T-helper 1 cell (primary cell): Measurements from ENCODE around the gene SECTM1.
A peak's percentile ranks its signal among the peaks of the same experiment; 100 is the strongest.

Experiments
- DNase-seq, 5 donors: peaks; one replicate each; pipeline ENCODE4 v3.0.0-alpha.2; 2012 to 2020

Gene SECTM1

GRCh38 chr17:82297714-82298537 is 35.6 kb downstream of the SECTM1 start:
- DNase-seq, result peak; percentile 82 to 97 (median 91)

- peak; percentile 69 to 96 (median 78) for DNase-seq
These were observed 36.3 kb downstream of the SECTM1 start for GRCh38 chr17:82297280-82297713.

- no peak for DNase-seq
These were observed 36.9 kb downstream of the SECTM1 start for GRCh38 chr17:82296511-82297279.

GRCh38 chr17:82295472-82295814 is 38.1 kb downstream of the SECTM1 start:
- no peak for DNase-seq

- no peak for DNase-seq
These were observed 39.3 kb downstream of the SECTM1 start for GRCh38 chr17:82294064-82294773.

- DNase-seq, result peak; percentile 79 to 97 (median 89)
These were observed 41.1 kb downstream of the SECTM1 start for GRCh38 chr17:82292251-82293154.

- DNase-seq, result no peak
These were observed 41.9 kb downstream of the SECTM1 start for GRCh38 chr17:82291582-82292250.

- DNase-seq, result no peak
These were observed 45.4 kb downstream of the SECTM1 start for GRCh38 chr17:82287868-82288801.

GRCh38 chr17:82287013-82287867 is 46.3 kb downstream of the SECTM1 start:
- DNase-seq, result no peak

GRCh38 chr17:82285141-82285540 is 48.4 kb downstream of the SECTM1 start:
- DNase-seq, result no peak

GRCh38 chr17:82283208-82283749 is 50.3 kb downstream of the SECTM1 start:
- DNase-seq, result peak in 1 of 5 donors; percentile 33

GRCh38 chr17:82282239-82283207 is 51.0 kb downstream of the SECTM1 start:
- no peak for DNase-seq

- DNase-seq, result no peak
These were observed 51.9 kb downstream of the SECTM1 start for GRCh38 chr17:82281502-82282238.

GRCh38 chr17:82281076-82281475 is 52.5 kb downstream of the SECTM1 start:
- no peak for DNase-seq

- no peak for DNase-seq
These were observed 53.0 kb downstream of the SECTM1 start for GRCh38 chr17:82280537-82280936.

GRCh38 chr17:82278786-82279391 is 54.7 kb downstream of the SECTM1 start:
- no peak for DNase-seq

GRCh38 chr17:82278308-82278707 is 55.3 kb downstream of the SECTM1 start:
- DNase-seq, result no peak
